Chondrocyte (in vitro differentiated cells): ENCODE results near the gene GPC6. TPM values are rescaled to one million over a fixed set of nuclear protein-coding genes. Genes with fewer than 3 reads are reported as not detected.

Experiments used
- DNase-seq: peaks from one replicate; pipeline ENCODE4 v3.0.0; 2021; ENCODE audit warnings: mixed read lengths, low spot score
- H3K27ac Mint-ChIP-seq: one replicate; pipeline ENCODE4 v1.8.0; 2021; ENCODE audit warnings: mild to moderate bottlenecking, moderate library complexity, mixed read lengths; ENCODE audit not compliant: unreplicated experiment
- H3K27me3 Mint-ChIP-seq: 2 replicates; pipeline ENCODE4 v1.8.0; 2021; ENCODE audit warnings: low read depth, mixed read lengths
- H3K36me3 Mint-ChIP-seq: 2 replicates; pipeline ENCODE4 v1.8.0; 2021; ENCODE audit warnings: low read depth, mixed read lengths
- H3K4me1 Mint-ChIP-seq: 2 replicates; pipeline ENCODE4 v1.8.0; 2021; ENCODE audit warnings: low read depth, mild to moderate bottlenecking, mixed read lengths
- H3K4me3 Mint-ChIP-seq: one replicate; pipeline ENCODE4 v1.8.0; 2021; ENCODE audit warnings: mild to moderate bottlenecking, moderate library complexity, mixed read lengths; ENCODE audit not compliant: unreplicated experiment
- H3K9me3 Mint-ChIP-seq: 2 replicates; pipeline ENCODE4 v1.8.0; 2021; ENCODE audit warnings: low read depth, mixed read lengths
- total RNA-seq: library from RNA; stranded (reverse); gene quantifications from 3 replicates; pipeline ENCODE4 v1.2.1, GENCODE V29; 2021
- TF ChIP-seq, protein P1 (sequence below): fragments of 200-600 bp; sonication (generic); IDR thresholded peaks from 2 replicates; pipeline ENCODE4 v1.5.0; 2021; ENCODE audit warnings: antibody characterized with exemption, mild to moderate bottlenecking, moderate library complexity

GPC6 gene
- total RNA-seq, 1 donor from 2014 or later = 76.1 TPM

DNA sequence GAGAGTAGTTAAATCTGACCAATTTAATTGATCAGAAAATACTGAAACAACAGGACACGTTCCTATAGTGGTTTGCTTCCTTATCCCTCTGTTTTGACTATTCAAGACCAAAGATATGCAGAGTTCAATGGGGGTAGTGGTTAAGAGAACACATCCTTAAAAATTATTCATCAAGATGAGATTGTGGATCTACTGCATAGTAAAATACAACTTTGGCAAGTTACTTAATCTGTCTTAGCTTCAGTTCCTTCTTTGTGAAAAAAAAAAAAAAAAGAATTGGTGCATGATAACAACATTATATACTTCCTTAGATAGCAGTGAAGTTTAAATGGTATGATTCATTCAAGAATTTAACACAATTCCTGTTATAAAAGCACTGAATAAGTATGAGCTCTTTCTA, 700.8 kb downstream of the GPC6 start:
- Mint-ChIP-seq H3K27ac (peak overlapping the region; percentile 14), H3K9me3 (peaks cover 7% of the 10 kb centered on the region), H3K27me3 (no peaks in the 10 kb centered on the region), H3K4me1 (peaks cover 40% of the 10 kb centered on the region), H3K4me3 (no peak overlapping the region), H3K36me3 (no peaks in the 10 kb centered on the region)
- TF ChIP-seq, protein P1, sequence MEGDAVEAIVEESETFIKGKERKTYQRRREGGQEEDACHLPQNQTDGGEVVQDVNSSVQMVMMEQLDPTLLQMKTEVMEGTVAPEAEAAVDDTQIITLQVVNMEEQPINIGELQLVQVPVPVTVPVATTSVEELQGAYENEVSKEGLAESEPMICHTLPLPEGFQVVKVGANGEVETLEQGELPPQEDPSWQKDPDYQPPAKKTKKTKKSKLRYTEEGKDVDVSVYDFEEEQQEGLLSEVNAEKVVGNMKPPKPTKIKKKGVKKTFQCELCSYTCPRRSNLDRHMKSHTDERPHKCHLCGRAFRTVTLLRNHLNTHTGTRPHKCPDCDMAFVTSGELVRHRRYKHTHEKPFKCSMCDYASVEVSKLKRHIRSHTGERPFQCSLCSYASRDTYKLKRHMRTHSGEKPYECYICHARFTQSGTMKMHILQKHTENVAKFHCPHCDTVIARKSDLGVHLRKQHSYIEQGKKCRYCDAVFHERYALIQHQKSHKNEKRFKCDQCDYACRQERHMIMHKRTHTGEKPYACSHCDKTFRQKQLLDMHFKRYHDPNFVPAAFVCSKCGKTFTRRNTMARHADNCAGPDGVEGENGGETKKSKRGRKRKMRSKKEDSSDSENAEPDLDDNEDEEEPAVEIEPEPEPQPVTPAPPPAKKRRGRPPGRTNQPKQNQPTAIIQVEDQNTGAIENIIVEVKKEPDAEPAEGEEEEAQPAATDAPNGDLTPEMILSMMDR = no peak
- no peak for DNase-seq

DNA sequence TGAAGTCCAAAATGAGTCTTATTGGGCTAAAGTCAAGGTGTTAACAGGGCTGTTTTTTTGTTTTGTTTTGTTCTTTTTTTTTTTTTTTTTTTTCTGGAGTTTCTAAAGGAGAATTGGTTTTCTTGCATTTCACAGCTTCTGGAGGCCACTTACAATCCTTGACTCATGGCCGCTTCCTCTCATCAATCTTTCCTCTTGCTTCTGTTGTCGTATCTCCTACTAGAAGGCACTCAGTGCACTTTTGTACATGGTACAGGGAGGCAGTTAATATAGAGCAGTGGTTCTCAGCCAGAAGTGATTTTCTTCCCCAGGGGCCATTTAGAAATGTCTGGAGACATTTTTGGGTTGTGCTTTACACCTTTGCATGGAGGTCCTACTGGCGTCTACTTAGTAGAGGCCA, 706.3 kb downstream of the GPC6 start:
- Mint-ChIP-seq H3K27ac (no peak overlapping the region), H3K4me3 (no peak overlapping the region), H3K36me3 (no peaks in the 10 kb centered on the region), H3K9me3 (peaks cover 7% of the 10 kb centered on the region), H3K27me3 (no peaks in the 10 kb centered on the region), H3K4me1 (peaks cover 24% of the 10 kb centered on the region)
- TF ChIP-seq, protein P1 = no peak
- no peak for DNase-seq

DNA sequence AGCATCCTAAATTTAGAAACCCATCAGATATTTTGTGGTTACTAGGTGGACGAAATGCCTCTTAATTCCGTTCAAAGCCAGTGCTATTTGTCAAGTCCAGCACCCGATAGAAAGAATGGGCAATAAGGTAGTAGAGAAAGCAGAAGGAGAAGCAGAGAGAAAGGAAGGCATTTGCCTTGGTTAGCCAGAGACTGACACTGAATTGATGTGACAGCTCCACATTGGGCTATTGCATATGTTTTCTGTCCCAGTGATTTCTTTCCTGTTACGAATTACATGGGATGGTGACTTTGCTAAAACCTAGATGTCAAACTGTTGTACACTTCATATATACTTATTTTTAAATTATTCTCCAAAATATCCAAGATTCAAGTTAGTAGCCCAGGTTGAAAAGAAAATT, 710.3 kb downstream of the GPC6 start:
- Mint-ChIP-seq H3K36me3 (no peaks in the 10 kb centered on the region), H3K27ac (no peak overlapping the region), H3K27me3 (no peaks in the 10 kb centered on the region), H3K4me3 (no peak overlapping the region), H3K4me1 (peaks cover 14% of the 10 kb centered on the region), H3K9me3 (no peaks in the 10 kb centered on the region)
- DNase-seq = no peak
- TF ChIP-seq, protein P1 = no peak

DNA sequence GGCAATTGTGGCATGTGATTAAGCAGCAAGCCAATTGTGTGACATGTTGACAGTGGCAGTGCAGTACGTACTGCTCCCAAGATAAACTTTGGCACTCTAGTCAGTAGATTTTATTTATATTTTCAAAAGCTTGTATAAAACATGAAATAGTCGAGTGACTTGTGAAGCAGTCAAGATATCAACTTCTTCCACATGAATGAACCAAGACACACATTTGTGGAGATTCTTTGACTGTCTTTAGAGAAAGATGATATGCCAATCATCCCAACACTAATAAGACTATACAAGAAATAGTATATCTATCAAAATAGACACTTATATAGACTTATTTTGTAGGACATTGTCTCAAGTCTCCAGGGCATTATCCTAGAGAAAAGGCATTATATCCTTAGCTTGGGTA, 714.8 kb downstream of the GPC6 start:
- DNase-seq = no peak
- H3K36me3 Mint-ChIP-seq = no peaks in the 10 kb centered on the region
- no peaks in the 10 kb centered on the region for H3K9me3 Mint-ChIP-seq
- TF ChIP-seq, protein P1 = no peak
- H3K4me1 Mint-ChIP-seq = peaks cover 16% of the 10 kb centered on the region
- H3K27ac Mint-ChIP-seq = no peak overlapping the region
- H3K4me3 Mint-ChIP-seq = no peak overlapping the region
- no peaks in the 10 kb centered on the region for H3K27me3 Mint-ChIP-seq

DNA sequence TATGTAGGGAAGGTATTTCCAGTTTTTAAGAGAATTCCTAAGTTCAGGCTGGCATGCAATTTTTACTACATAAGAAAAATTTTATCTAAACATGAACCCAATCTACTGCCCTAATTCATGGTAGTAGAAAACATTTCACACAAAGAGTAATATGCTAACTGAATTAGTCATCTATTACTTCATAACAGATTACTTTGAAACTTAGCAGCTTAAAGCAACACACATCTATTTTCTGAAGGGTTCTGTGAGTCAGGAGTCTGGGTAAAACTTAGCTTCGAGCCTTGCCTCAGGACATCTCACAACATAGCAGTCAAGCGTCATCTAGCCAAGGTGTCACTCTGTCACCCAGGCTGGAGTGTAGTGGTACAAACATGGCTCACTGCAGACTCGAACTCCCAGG, 715.4 kb downstream of the GPC6 start:
- H3K27me3 Mint-ChIP-seq = no peaks in the 10 kb centered on the region
- H3K9me3 Mint-ChIP-seq = no peaks in the 10 kb centered on the region
- H3K36me3 Mint-ChIP-seq = no peaks in the 10 kb centered on the region
- TF ChIP-seq, protein P1 = no peak
- no peak for DNase-seq
- no peak overlapping the region for H3K27ac Mint-ChIP-seq
- H3K4me3 Mint-ChIP-seq = no peak overlapping the region
- H3K4me1 Mint-ChIP-seq = peaks cover 15% of the 10 kb centered on the region
